Measurements from ENCODE around the gene UMAD1.

DNA sequence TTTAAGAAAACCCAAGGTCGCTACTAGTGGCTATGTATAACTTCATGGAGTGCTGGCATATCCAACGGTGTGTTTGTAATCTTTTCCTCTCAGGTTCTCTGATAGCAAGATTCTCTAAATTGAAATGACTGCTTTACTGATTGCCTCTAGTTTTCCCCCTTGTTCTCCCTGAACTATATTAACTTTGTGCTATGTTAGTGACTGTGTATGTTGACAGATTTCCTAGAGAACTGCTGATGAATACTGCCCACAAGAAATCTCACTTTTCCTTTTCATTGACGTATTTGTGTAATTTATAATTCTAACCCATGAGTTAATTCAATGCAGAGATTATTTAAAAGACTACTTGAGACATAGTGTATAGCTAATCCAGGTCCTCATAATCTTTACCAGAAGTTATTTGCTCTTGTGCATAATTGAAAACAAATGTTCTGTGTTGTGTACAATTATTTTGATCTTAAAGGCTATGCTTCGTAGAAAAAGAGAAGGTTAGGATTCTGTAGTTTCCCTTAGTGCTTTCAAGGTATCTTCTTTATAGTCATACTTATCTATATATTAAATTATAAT, 257.5 kb downstream of the UMAD1 start:
- TF ChIP-seq GATA2 (IDR thresholded peaks at IDR 0.05; ENCODE audit: low read depth, low read length), result no peak
- no peak for TF ChIP-seq GATA3 (IDR thresholded peaks at IDR 0.05; ENCODE audit: low read depth, low read length)

Measured in SH-SY5Y (cell line).